Body of pancreas (tissue), 4 donors: ENCODE measurements around the gene PDE11A. TPM values are rescaled to one million over a fixed set of nuclear protein-coding genes. Genes with fewer than 3 reads are reported as not detected.
A peak's percentile ranks its signal among the peaks of the same experiment; 100 is the strongest.

Experiments
- ATAC-seq: fragments of 150-250 bp; one replicate; pipeline ENCODE4 v1.9.1; 2016
- DNase-seq, 4 donors: peaks; one replicate each; pipeline ENCODE4 v3.0.0-alpha.2; 2019
- H3K27ac ChIP-seq, 4 donors: fragments of 200-600 bp; sonication (generic); 1 replicate in 3 of 4; 2 replicates in 1 of 4; pipeline versions ENCODE4 v1.5.1 to v1.6.1; 2016 to 2019; ENCODE audit warnings: mild to moderate bottlenecking in 1 of 4, mixed read lengths in 1 of 4, moderate library complexity in 1 of 4
- H3K27me3 ChIP-seq, 2 donors: fragments of 200-600 bp; sonication (generic); one replicate each; pipeline ENCODE4 v1.6.0; 2016; ENCODE audit warnings: mild to moderate bottlenecking in 1 of 2
- H3K36me3 ChIP-seq, 2 donors: fragments of 200-600 bp; sonication (generic); replicated peaks in 1 of 2; 2 replicates each; pipeline ENCODE4 v1.5.1; 2016; ENCODE audit warnings: low read depth in 2 of 2; ENCODE audit not compliant: insufficient read depth in 1 of 2
- H3K4me1 ChIP-seq: fragments of 200-600 bp; sonication (generic); one replicate; pipeline ENCODE4 v1.6.0; 2016
- H3K4me3 ChIP-seq, 2 donors: fragments of 200-600 bp; sonication (generic); 1 replicate in 1 of 2; 2 replicates in 1 of 2; pipeline ENCODE4 v1.5.1; 2016 to 2019
- H3K9me3 ChIP-seq, 3 donors: fragments of 200-600 bp; sonication (generic); 1 replicate in 2 of 3; 2 replicates in 1 of 3; pipeline ENCODE4 v1.5.1; 2016
- CTCF ChIP-seq, 7 experiments: fragments of 450-650 bp in 4 of 7; fragments of 200-600 bp in 3 of 7; sonication (generic) in 3 of 7; IDR thresholded peaks; one replicate each; pipeline ENCODE4 v1.5.1; 2016 to 2019; ENCODE audit warnings: antibody characterized with exemption in 7 of 7
- POLR2A ChIP-seq, 3 donors: fragments of 450-650 bp; IDR thresholded peaks; one replicate each; pipeline ENCODE4 v1.6.1; 2016; ENCODE audit warnings: antibody characterized with exemption in 3 of 3, mild to moderate bottlenecking in 2 of 3
- WGBS, 2 donors: methylation state at CpG; one replicate each; pipeline ENCODE4 v1.1.5; 2017; 5-methylcytosine and 5-hydroxymethylcytosine counted together
- intact Hi-C: fragments of 100-400 bp; cut with DNase I; formaldehyde crosslinking; loops from one replicate; pipeline ENCODE4 v1.15.1; 2023
- total RNA-seq, 2 donors: library from RNA; depleted of rRNA; stranded (reverse); fragments of >200 nt; gene quantifications; one replicate each; pipeline ENCODE4 v1.1.0, GENCODE V29; 2016

Gene PDE11A
- total RNA-seq, 2 donors from 2014 or later = 2.6 to 4.0 TPM

DNA sequence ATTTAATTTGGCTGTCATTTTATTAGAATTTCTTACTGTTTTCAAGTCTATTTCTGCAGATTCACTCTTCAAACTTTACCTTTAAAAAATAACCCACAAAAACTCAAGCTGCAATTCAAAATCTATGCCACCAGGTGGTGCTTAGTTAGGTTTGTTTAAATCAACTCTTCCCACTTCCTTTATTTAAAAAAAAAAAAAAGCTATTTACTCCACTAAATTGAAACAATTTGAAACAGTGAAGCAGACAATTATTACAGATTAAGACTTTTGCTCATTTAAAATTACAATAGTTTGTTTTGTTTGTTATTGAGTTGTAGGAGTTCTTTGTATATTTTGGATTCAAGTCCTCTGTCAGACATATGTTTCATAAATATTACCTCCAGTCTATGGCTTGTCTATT, 300.0 kb downstream of the PDE11A start:
- Histone ChIP-seq H3K4me3 (no peak overlapping the region), H3K27ac (no peak overlapping the region), H3K36me3 (no peaks in the 10 kb centered on the region), H3K27me3 (no peaks in the 10 kb centered on the region), H3K9me3 (no peaks in the 10 kb centered on the region), H3K4me1 (no peaks in the 10 kb centered on the region)
- ATAC-seq = no peak
- intact Hi-C loops = no loop called here
- DNase-seq = no peak
- TF ChIP-seq POLR2A (IDR thresholded peaks at IDR 0.05) (no peak), CTCF (IDR thresholded peaks at IDR 0.05) (peak in 6 of 7 experiments; percentile 16 to 41 (median 26))

DNA sequence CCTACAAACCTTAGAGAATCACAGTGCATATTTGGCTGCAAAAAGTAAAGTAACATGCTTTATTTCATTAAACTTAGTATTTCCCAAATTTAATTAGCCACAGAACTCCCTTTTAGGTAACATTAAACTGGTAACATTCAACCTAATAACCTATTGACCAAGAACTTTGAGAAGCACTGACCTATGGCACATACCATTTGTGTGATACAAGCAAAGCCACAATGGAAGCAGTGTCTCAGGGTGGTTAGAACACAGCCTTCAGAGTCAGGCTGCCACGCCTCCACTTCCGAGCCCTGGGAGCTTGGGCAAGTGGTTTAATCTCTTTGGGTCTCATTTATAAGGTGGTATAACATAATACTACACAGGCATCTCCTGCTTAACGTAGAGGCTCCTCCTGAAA, 301.4 kb downstream of the PDE11A start:
- DNase-seq (no peak), ATAC-seq (no peak)
- H3K27me3 ChIP-seq = no peaks in the 10 kb centered on the region
- intact Hi-C loops = no loop called here
- no peaks in the 10 kb centered on the region for H3K4me1 ChIP-seq
- TF ChIP-seq CTCF (IDR thresholded peaks at IDR 0.05) = no peak
- WGBS, 2 donors = 79 to 92% methylated on average over 3 of the region's 3 CpGs
- no peak overlapping the region for H3K27ac ChIP-seq
- H3K36me3 ChIP-seq = no peaks in the 10 kb centered on the region
- H3K9me3 ChIP-seq = no peaks in the 10 kb centered on the region
- H3K4me3 ChIP-seq = no peak overlapping the region

DNA sequence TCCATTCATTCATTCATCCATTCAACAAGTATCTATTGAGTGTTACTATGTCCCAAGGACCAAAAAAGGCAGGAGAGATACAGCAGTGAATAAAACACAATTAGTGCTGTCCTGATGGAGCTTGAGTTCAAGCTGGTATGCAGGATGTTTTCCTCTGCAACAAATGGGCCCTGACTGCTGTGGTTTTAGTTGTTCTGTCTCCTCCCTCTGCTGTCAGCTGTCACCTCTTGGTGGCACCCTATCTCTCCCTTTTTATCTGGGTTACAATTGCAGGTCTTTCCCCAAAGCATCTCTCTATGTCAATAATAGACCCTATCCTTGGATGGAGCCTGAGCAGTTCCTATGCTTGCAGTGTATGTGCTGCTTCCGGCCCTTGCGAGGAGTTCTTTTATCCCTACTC, 304.8 kb downstream of the PDE11A start:
- no peak for TF ChIP-seq POLR2A (IDR thresholded peaks at IDR 0.05)
- TF ChIP-seq CTCF (IDR thresholded peaks at IDR 0.05) = no peak
- H3K4me3 ChIP-seq = no peak overlapping the region
- no peaks in the 10 kb centered on the region for H3K27me3 ChIP-seq
- intact Hi-C loops = no loop called here
- ATAC-seq (no peak), DNase-seq (no peak)
- 91 to 95% methylated on average over 2 of the region's 2 CpGs for WGBS, 2 donors
- peaks cover 5% of the 10 kb centered on the region for H3K4me1 ChIP-seq
- H3K36me3 ChIP-seq = no peaks in the 10 kb centered on the region
- no peaks in the 10 kb centered on the region for H3K9me3 ChIP-seq
- H3K27ac ChIP-seq = no peak overlapping the region

GRCh38 chr2:177765698-177766097, 306.9 kb downstream of the PDE11A start:
- Histone ChIP-seq H3K27me3 (no peaks in the 10 kb centered on the region), H3K9me3 (no peaks in the 10 kb centered on the region), H3K36me3 (no peaks in the 10 kb centered on the region), H3K4me1 (peaks cover 5% of the 10 kb centered on the region), H3K4me3 (no peak overlapping the region), H3K27ac (no peak overlapping the region)
- no peak for ATAC-seq
- WGBS, 2 donors = 90 to 92% methylated on average over 2 of the region's 2 CpGs
- intact Hi-C loops = no loop called here
- no peak for DNase-seq
- TF ChIP-seq CTCF (IDR thresholded peaks at IDR 0.05) (no peak), POLR2A (IDR thresholded peaks at IDR 0.05) (no peak)

DNA sequence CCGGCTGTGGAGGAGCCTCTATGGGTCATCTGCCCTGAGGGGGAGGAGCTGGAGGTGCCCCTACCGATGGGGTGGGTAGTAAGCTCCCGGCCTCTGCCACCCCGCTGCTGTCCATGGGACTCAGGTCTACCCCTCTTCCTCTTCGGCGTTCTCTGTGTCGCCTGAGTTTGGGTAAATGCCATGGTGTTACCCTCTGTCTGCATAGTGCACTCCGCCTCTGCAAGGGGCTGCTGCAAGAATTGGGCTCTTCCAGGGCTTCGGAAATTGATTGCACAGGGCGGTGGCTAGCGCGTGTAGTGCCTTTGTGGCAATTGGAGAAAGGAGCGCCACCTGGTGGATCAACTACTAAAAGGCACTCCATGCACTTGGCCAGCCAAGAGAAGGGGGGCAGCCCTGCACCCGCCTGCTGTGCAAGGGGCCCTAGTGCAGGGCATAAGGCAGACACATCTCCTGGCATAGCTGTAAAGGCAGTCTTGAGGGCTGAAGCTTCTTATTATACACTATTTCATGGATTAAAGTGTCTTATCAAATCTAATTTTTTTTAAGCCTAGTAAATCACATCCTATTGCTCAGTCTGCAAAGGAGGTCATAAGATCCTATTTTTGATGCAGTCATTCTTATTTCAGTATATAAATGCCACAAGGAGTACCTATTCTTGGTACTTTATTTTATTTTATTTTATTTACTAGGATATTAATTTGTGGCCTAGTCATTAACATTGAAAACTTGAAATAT, 308.9 kb downstream of the PDE11A start:
- Histone ChIP-seq H3K27ac (no peak overlapping the region), H3K4me3 (no peak overlapping the region), H3K27me3 (no peaks in the 10 kb centered on the region), H3K4me1 (peaks cover 5% of the 10 kb centered on the region), H3K36me3 (no peaks in the 10 kb centered on the region), H3K9me3 (no peaks in the 10 kb centered on the region)
- ATAC-seq (peak; percentile 78), DNase-seq (peak; percentile 75 to 81 (median 76))
- intact Hi-C loops = no loop called here
- TF ChIP-seq POLR2A (IDR thresholded peaks at IDR 0.05) = no peak
- peak; percentile 60 to 81 (median 68) for TF ChIP-seq CTCF (IDR thresholded peaks at IDR 0.05)
- 11 to 14% methylated on average over 9 to 14 of the region's 14 CpGs for WGBS, 2 donors
